HepG2 (cell line): ENCODE data around the gene NFKB2. TPM values are rescaled to one million over a fixed set of nuclear protein-coding genes. Genes with fewer than 3 reads are reported as not detected.

Source experiments
- HNRNPH1 ChIP-seq: fragments of 200-400 bp; formaldehyde crosslinking; optimal IDR thresholded peaks from 2 replicates; pipeline ENCODE3; 2017; ENCODE audit warnings: mild to moderate bottlenecking, low read depth, low read length
- KLF11 ChIP-seq: IDR thresholded peaks from 2 replicates; pipeline ENCODE4 v1.6.1; 2016; ENCODE audit warnings: missing compliant biosample characterization
- KLF6 ChIP-seq: IDR thresholded peaks from 2 replicates; pipeline ENCODE4 v1.8.0; 2016; ENCODE audit warnings: missing biosample characterization, missing genetic modification reagents
- NR3C1 ChIP-seq: sonication (generic); formaldehyde crosslinking; IDR thresholded peaks from 2 replicates; pipeline ENCODE4 v1.4.0; 2020; ENCODE audit warnings: missing genetic modification reagents
- YEATS2 ChIP-seq: sonication (generic); formaldehyde crosslinking; IDR thresholded peaks from 2 replicates; pipeline ENCODE4 v1.4.0; 2020; ENCODE audit warnings: missing genetic modification reagents, borderline replicate concordance
- ZNF136 ChIP-seq: sonication (generic); formaldehyde crosslinking; IDR thresholded peaks from 2 replicates; pipeline ENCODE4 v1.8.1; 2022; ENCODE audit warnings: low read depth, mild to moderate bottlenecking, moderate library complexity, missing genetic modification reagents
- ZNF30 ChIP-seq: sonication (generic); formaldehyde crosslinking; IDR thresholded peaks from 2 replicates; pipeline ENCODE4 v1.5.0; 2020; ENCODE audit warnings: mild to moderate bottlenecking, missing genetic modification reagents
- ZNF777 ChIP-seq: sonication (generic); formaldehyde crosslinking; IDR thresholded peaks from 2 replicates; pipeline ENCODE4 v1.4.0; 2020; ENCODE audit warnings: missing genetic modification reagents
- ZNF790 ChIP-seq: sonication (generic); formaldehyde crosslinking; IDR thresholded peaks from 2 replicates; pipeline ENCODE4 v1.8.0; 2022; ENCODE audit warnings: missing genetic modification reagents, mild to moderate bottlenecking, borderline replicate concordance
- ZNF850 ChIP-seq: sonication (generic); formaldehyde crosslinking; conservative IDR thresholded peaks from 2 replicates; pipeline ENCODE4 v1.9.0; 2021; ENCODE audit warnings: mild to moderate bottlenecking, missing genetic modification reagents
- polyA plus RNA-seq, 8 experiments: library from polyadenylated mRNA; depleted of rRNA in 3 of 8; stranded (reverse) in 7 of 8; unstranded in 1 of 8; fragments of >200 nt; fragmentation: Illumina TruSeq in 4 of 8; extraction: Trizol in 4 of 8; gene quantifications; 2 replicates each; pipeline versions ENCODE4 v1.2.1 to v1.2.3, GENCODE V29; 2011 to 2016; ENCODE audit warnings: low read depth in 4 of 8, missing spikeins in 1 of 8, mixed read lengths in 1 of 8; ENCODE audit not compliant: insufficient read depth in 1 of 8
- total RNA-seq, 5 experiments: library from RNA; depleted of rRNA; stranded (reverse); fragments of >200 nt; fragmentation: Illumina TruSeq; extraction: Trizol; gene quantifications; 2 replicates each; pipeline ENCODE4 v1.2.3, GENCODE V29; 2016; ENCODE audit warnings: low read depth in 1 of 5
- TF ChIP-seq, protein P1 (sequence below): IDR thresholded peaks from 2 replicates; pipeline ENCODE4 v1.6.1; 2012; ENCODE audit warnings: low read length, improper control_type of control experiment
- TF ChIP-seq, protein P2 (sequence below): sonication (generic); formaldehyde crosslinking; IDR thresholded peaks from 2 replicates; pipeline ENCODE4 v1.5.1; 2020; ENCODE audit warnings: mild to moderate bottlenecking, missing genetic modification reagents, moderate library complexity
- TF ChIP-seq, protein P3 (sequence below): sonication (generic); formaldehyde crosslinking; IDR thresholded peaks from 2 replicates; pipeline ENCODE4 v1.9.0; 2022; ENCODE audit warnings: missing genetic modification reagents, mild to moderate bottlenecking, borderline replicate concordance
- TF ChIP-seq, protein P4 (sequence below): sonication (generic); formaldehyde crosslinking; IDR thresholded peaks from 2 replicates; pipeline ENCODE4 v1.8.1; 2023; ENCODE audit warnings: mild to moderate bottlenecking, moderate library complexity, missing genetic modification reagents

The NFKB2 gene
- total and polyA plus RNA-seq, 2 of the 13 experiments (the other 11 are each of a cell fraction or from before 2014, with no cell fraction given): 7.7 to 12.5 TPM

DNA sequence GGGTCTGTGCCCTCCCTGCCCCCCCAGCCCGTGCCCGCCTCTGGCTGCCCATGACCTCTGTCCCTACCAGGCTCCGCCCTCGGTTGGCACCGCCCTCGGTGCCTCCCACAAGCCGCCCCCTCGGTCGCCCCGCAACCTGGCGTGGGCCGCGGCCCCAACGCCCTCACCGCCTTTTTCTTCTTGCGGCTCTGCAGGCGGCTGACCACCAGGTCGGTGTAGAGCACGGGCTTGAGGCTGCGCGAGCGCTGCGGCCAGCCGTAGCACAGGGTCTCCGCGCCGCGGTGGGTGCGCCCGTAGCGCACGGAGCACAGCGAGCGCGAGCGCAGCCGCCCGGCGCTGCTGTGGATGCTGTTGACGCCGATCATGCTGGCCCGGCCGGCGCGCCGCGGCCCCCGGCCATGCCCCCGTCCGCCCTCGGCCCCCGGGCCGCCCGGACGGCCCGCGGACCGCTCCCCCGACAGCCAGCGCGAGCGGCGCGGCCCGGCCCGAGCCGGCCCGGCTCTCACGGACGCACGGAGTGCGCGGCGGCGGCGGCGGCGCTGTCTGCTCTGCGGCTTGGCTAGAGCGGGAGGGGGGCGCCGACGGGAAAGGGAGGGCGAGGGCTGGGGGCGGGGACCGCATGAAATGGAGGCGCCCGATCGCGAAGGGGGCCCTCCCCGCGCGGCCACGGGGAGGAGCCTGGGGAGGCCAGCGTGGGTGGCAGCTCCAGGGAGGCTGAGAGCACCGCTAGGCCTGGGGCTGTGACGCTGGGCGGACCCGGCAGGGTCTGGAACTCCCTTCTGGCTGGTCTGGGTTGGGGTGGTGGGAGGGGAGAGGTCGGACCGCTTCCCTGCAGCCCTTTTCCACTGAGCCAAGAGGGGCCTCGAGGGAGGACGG is 13.5 kb downstream of the NFKB2 start (continued):
- TF ChIP-seq, protein P1, sequence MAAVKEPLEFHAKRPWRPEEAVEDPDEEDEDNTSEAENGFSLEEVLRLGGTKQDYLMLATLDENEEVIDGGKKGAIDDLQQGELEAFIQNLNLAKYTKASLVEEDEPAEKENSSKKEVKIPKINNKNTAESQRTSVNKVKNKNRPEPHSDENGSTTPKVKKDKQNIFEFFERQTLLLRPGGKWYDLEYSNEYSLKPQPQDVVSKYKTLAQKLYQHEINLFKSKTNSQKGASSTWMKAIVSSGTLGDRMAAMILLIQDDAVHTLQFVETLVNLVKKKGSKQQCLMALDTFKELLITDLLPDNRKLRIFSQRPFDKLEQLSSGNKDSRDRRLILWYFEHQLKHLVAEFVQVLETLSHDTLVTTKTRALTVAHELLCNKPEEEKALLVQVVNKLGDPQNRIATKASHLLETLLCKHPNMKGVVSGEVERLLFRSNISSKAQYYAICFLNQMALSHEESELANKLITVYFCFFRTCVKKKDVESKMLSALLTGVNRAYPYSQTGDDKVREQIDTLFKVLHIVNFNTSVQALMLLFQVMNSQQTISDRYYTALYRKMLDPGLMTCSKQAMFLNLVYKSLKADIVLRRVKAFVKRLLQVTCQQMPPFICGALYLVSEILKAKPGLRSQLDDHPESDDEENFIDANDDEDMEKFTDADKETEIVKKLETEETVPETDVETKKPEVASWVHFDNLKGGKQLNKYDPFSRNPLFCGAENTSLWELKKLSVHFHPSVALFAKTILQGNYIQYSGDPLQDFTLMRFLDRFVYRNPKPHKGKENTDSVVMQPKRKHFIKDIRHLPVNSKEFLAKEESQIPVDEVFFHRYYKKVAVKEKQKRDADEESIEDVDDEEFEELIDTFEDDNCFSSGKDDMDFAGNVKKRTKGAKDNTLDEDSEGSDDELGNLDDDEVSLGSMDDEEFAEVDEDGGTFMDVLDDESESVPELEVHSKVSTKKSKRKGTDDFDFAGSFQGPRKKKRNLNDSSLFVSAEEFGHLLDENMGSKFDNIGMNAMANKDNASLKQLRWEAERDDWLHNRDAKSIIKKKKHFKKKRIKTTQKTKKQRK: no peak
- TF ChIP-seq ZNF850 (no peak), YEATS2 (no peak), HNRNPH1 (no peak), ZNF136 (CRISPR knock-in tag) (no peak), ZNF30 (no peak), ZNF777 (CRISPR knock-in tag) (peak; percentile 72; the same call in 1 of the 2 replicates), KLF11 (CRISPR knock-in tag) (no peak), NR3C1 (CRISPR knock-in tag) (no peak), KLF6 (CRISPR knock-in tag) (no peak), ZNF790 (CRISPR knock-in tag) (no peak)
- TF ChIP-seq, protein P2, sequence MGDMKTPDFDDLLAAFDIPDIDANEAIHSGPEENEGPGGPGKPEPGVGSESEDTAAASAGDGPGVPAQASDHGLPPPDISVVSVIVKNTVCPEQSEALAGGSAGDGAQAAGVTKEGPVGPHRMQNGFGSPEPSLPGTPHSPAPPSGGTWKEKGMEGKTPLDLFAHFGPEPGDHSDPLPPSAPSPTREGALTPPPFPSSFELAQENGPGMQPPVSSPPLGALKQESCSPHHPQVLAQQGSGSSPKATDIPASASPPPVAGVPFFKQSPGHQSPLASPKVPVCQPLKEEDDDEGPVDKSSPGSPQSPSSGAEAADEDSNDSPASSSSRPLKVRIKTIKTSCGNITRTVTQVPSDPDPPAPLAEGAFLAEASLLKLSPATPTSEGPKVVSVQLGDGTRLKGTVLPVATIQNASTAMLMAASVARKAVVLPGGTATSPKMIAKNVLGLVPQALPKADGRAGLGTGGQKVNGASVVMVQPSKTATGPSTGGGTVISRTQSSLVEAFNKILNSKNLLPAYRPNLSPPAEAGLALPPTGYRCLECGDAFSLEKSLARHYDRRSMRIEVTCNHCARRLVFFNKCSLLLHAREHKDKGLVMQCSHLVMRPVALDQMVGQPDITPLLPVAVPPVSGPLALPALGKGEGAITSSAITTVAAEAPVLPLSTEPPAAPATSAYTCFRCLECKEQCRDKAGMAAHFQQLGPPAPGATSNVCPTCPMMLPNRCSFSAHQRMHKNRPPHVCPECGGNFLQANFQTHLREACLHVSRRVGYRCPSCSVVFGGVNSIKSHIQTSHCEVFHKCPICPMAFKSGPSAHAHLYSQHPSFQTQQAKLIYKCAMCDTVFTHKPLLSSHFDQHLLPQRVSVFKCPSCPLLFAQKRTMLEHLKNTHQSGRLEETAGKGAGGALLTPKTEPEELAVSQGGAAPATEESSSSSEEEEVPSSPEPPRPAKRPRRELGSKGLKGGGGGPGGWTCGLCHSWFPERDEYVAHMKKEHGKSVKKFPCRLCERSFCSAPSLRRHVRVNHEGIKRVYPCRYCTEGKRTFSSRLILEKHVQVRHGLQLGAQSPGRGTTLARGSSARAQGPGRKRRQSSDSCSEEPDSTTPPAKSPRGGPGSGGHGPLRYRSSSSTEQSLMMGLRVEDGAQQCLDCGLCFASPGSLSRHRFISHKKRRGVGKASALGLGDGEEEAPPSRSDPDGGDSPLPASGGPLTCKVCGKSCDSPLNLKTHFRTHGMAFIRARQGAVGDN (CRISPR knock-in tag): peak; percentile 38; the same call in 1 of the 2 replicates
- TF ChIP-seq, protein P3, sequence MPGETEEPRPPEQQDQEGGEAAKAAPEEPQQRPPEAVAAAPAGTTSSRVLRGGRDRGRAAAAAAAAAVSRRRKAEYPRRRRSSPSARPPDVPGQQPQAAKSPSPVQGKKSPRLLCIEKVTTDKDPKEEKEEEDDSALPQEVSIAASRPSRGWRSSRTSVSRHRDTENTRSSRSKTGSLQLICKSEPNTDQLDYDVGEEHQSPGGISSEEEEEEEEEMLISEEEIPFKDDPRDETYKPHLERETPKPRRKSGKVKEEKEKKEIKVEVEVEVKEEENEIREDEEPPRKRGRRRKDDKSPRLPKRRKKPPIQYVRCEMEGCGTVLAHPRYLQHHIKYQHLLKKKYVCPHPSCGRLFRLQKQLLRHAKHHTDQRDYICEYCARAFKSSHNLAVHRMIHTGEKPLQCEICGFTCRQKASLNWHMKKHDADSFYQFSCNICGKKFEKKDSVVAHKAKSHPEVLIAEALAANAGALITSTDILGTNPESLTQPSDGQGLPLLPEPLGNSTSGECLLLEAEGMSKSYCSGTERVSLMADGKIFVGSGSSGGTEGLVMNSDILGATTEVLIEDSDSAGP: peak; percentile 35; the same call in 1 of the 2 replicates
- TF ChIP-seq, protein P4, sequence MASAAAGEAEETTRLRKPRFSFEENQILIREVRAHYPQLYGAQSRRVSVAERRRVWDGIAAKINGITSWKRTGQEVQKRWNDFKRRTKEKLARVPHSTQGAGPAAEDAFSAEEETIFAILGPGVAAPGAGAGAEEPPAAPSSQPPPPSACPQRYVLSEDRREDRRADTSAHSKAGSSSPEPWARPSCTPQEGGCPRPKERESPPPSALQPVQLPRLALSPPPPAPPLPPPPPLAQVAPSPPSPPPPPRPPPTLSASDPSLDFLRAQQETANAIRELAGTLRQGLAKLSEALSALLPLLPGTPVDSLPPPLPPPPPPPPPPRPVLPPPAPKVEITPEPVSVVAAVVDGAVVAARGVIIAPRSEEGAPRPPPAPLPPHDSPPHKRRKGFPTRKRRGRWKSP (CRISPR knock-in tag): peak; percentile 93; the same call in 1 of the 2 replicates
